T47D (cell line): Measurements from ENCODE around the gene SNX7.

Experiments used
- DNase-seq, 2 experiments: peaks; one replicate each; pipeline versions ENCODE4 v3.0.0 to v3.0.0-alpha.2; 2011 to 2012; ENCODE audit warnings: low read depth in 1 of 2, low spot score in 1 of 2
- JUND ChIP-seq: IDR thresholded peaks from 2 replicates; pipeline ENCODE4 v1.6.1; 2012; ENCODE audit warnings: low read depth
- in situ Hi-C: cut with HindIII; loops from 2 replicates; pipeline ENCODE4 v1.10.0; 2016; ENCODE audit warnings: low sequenced_read_pairs, low pct_unique_long_range_greater_than_20kb

SNX7 gene

GRCh38 chr1:98749152-98749756 is 87.7 kb downstream of the SNX7 start:
- in situ Hi-C loops = no loop called here
- DNase-seq = no peak
- TF ChIP-seq JUND = no peak

- TF ChIP-seq JUND = no peak
- no peak for DNase-seq
- in situ Hi-C loops = no loop called here
Observed at GRCh38 chr1:98754176-98754575, 92.7 kb downstream of the SNX7 start.

- DNase-seq = no peak
- in situ Hi-C loops = no loop called here
- TF ChIP-seq JUND = no peak
Observed at GRCh38 chr1:98761219-98761865, 99.8 kb downstream of the SNX7 start.

- DNase-seq = no peak
- TF ChIP-seq JUND = no peak
- in situ Hi-C loops = no loop called here
Observed at GRCh38 chr1:98763488-98764150, 102.1 kb downstream of the SNX7 start.

- no peak for DNase-seq
- TF ChIP-seq JUND = no peak
- in situ Hi-C loops = no loop called here
Observed at GRCh38 chr1:98764485-98764884, 103.0 kb downstream of the SNX7 start.

- in situ Hi-C loops = no loop called here
- TF ChIP-seq JUND = no peak
- no peak for DNase-seq
Observed at GRCh38 chr1:98766255-98766654, 104.7 kb downstream of the SNX7 start.

- in situ Hi-C loops = no loop called here
Observed at GRCh38 chr1:98769162-98769561, 107.6 kb downstream of the SNX7 start.

GRCh38 chr1:98781906-98782305 is 120.4 kb downstream of the SNX7 start:
- no peak for DNase-seq
- in situ Hi-C loops = no loop called here
- no peak for TF ChIP-seq JUND

More at GRCh38 chr1:98769162-98769561, 107.6 kb downstream of the SNX7 start:
- no peak for DNase-seq
- TF ChIP-seq JUND = no peak

- no peak for DNase-seq
- no peak for TF ChIP-seq JUND
- in situ Hi-C loops = no loop called here
Observed at GRCh38 chr1:98783821-98784220, 122.3 kb downstream of the SNX7 start.

GRCh38 chr1:98791498-98791897 is 130.0 kb downstream of the SNX7 start:
- in situ Hi-C loops = no loop called here
- no peak for TF ChIP-seq JUND
- DNase-seq = no peak

- no peak for TF ChIP-seq JUND
- DNase-seq = no peak
- in situ Hi-C loops = no loop called here
Observed at GRCh38 chr1:98792123-98792522, 130.6 kb downstream of the SNX7 start.

- no peak for DNase-seq
- TF ChIP-seq JUND = no peak
Observed at GRCh38 chr1:98793136-98793535, 131.6 kb downstream of the SNX7 start.

GRCh38 chr1:98794196-98794886 is 132.8 kb downstream of the SNX7 start:
- no peak for TF ChIP-seq JUND
- peak; percentile 9 to 57 for DNase-seq
- in situ Hi-C loops = no loop called here

More at GRCh38 chr1:98793136-98793535, 131.6 kb downstream of the SNX7 start:
- in situ Hi-C loops = no loop called here
